Erythroblast (primary cell): ENCODE measurements around the gene TGFB1I1.

Experiments
- GATA1 ChIP-seq: IDR thresholded peaks from 2 replicates; pipeline ENCODE4 v1.6.1; 2011; ENCODE audit warnings: low read depth, mild to moderate bottlenecking, control low read depth, low read length, moderate library complexity
- POLR2A ChIP-seq: IDR thresholded peaks from 2 replicates; pipeline ENCODE4 v1.6.1; 2011; ENCODE audit warnings: mild to moderate bottlenecking, low read length

- TF ChIP-seq POLR2A = no peak
- no peak for TF ChIP-seq GATA1
These were observed 20.1 kb upstream of the TGFB1I1 start for GRCh38 chr16:31451681-31452351.
